Measurements from ENCODE around the gene GPC6. TPM values are rescaled to one million over a fixed set of nuclear protein-coding genes. Genes with fewer than 3 reads are reported as not detected.

The GPC6 gene
- total RNA-seq, 2 donors from 2014 or later: 1.6 to 4.0 TPM

GRCh38 chr13:93805736-93806135 is 579.1 kb downstream of the GPC6 start:
- WGBS, 2 donors: 43 to 80% methylated on average over 2 of the region's 2 CpGs
- H3K27me3 ChIP-seq: no peaks in the 10 kb centered on the region
- no peak for TF ChIP-seq CTCF (IDR thresholded peaks at IDR 0.05)
- no peak for TF ChIP-seq POLR2A (IDR thresholded peaks at IDR 0.05)
- intact Hi-C loops (cut with DNase I): no loop called here
- no peaks in the 10 kb centered on the region for H3K36me3 ChIP-seq (replicated peaks in 1 of 2; ENCODE audit: insufficient read depth in 1 of 2, low read depth in 2 of 2)
- no peak overlapping the region for H3K27ac ChIP-seq
- no peak overlapping the region for H3K4me3 ChIP-seq
- ATAC-seq: no peak
- no peaks in the 10 kb centered on the region for H3K4me1 ChIP-seq
- no peaks in the 10 kb centered on the region for H3K9me3 ChIP-seq
- no peak for DNase-seq

- Histone ChIP-seq H3K9me3 (no peaks in the 10 kb centered on the region), H3K27ac (no peak overlapping the region), H3K27me3 (no peaks in the 10 kb centered on the region), H3K4me3 (no peak overlapping the region), H3K36me3 (replicated peaks in 1 of 2; ENCODE audit: insufficient read depth in 1 of 2, low read depth in 2 of 2) (no peaks in the 10 kb centered on the region), H3K4me1 (no peaks in the 10 kb centered on the region)
- TF ChIP-seq CTCF (IDR thresholded peaks at IDR 0.05) (no peak), POLR2A (IDR thresholded peaks at IDR 0.05) (no peak)
- intact Hi-C loops (cut with DNase I): no loop called here
- DNase-seq (no peak), ATAC-seq (no peak)
- WGBS, 2 donors: 30 to 37% methylated on average over 1 of the region's 1 CpG
These were observed 580.3 kb downstream of the GPC6 start for GRCh38 chr13:93806861-93807260.

GRCh38 chr13:93810264-93810663 is 583.7 kb downstream of the GPC6 start:
- H3K4me3 ChIP-seq: no peak overlapping the region
- H3K4me1 ChIP-seq: no peaks in the 10 kb centered on the region
- 47 to 53% methylated on average over 4 of the region's 4 CpGs for WGBS, 2 donors
- no peaks in the 10 kb centered on the region for H3K36me3 ChIP-seq (replicated peaks in 1 of 2; ENCODE audit: insufficient read depth in 1 of 2, low read depth in 2 of 2)
- TF ChIP-seq CTCF (IDR thresholded peaks at IDR 0.05) (no peak), POLR2A (IDR thresholded peaks at IDR 0.05) (no peak)
- H3K27ac ChIP-seq: no peak overlapping the region
- DNase-seq (no peak), ATAC-seq (no peak)
- intact Hi-C loops (cut with DNase I): no loop called here
- H3K27me3 ChIP-seq: no peaks in the 10 kb centered on the region
- no peaks in the 10 kb centered on the region for H3K9me3 ChIP-seq

- Histone ChIP-seq H3K9me3 (no peaks in the 10 kb centered on the region), H3K27me3 (no peaks in the 10 kb centered on the region), H3K4me1 (no peaks in the 10 kb centered on the region), H3K4me3 (no peak overlapping the region), H3K27ac (no peak overlapping the region), H3K36me3 (replicated peaks in 1 of 2; ENCODE audit: insufficient read depth in 1 of 2, low read depth in 2 of 2) (no peaks in the 10 kb centered on the region)
- ATAC-seq (no peak), DNase-seq (no peak)
- TF ChIP-seq POLR2A (IDR thresholded peaks at IDR 0.05) (no peak), CTCF (IDR thresholded peaks at IDR 0.05) (no peak)
- intact Hi-C loops (cut with DNase I): no loop called here
- WGBS, 2 donors: 66 to 76% methylated on average over 3 of the region's 3 CpGs
These were observed 584.6 kb downstream of the GPC6 start for GRCh38 chr13:93811071-93811737.

- intact Hi-C loops (cut with DNase I): no loop called here
- Histone ChIP-seq H3K9me3 (no peaks in the 10 kb centered on the region), H3K27me3 (no peaks in the 10 kb centered on the region), H3K27ac (no peak overlapping the region), H3K4me1 (no peaks in the 10 kb centered on the region), H3K4me3 (no peak overlapping the region), H3K36me3 (replicated peaks in 1 of 2; ENCODE audit: insufficient read depth in 1 of 2, low read depth in 2 of 2) (no peaks in the 10 kb centered on the region)
- WGBS, 2 donors: 26 to 70% methylated on average over 1 to 3 of the region's 3 CpGs
- TF ChIP-seq POLR2A (IDR thresholded peaks at IDR 0.05) (no peak), CTCF (IDR thresholded peaks at IDR 0.05) (no peak)
- DNase-seq (no peak), ATAC-seq (no peak)
These were observed 585.1 kb downstream of the GPC6 start for GRCh38 chr13:93811738-93812112.
